ENCODE results near the gene UGT1A9. TPM values are rescaled to one million over a fixed set of nuclear protein-coding genes. Genes with fewer than 3 reads are reported as not detected.

UGT1A9 gene
- polyA plus RNA-seq, 1 of the 3 experiments (the other 2 are of a cell fraction): not detected

GRCh38 chr2:233679196-233679595 lies 7.5 kb downstream of the UGT1A9 start:
- 42% methylated on average over 4 of the region's 4 CpGs for WGBS (ENCODE audit: low lambda C conversion rate)
- Histone ChIP-seq H3K4me2 (no peak overlapping the region), H3F3A (replicated peaks; ENCODE audit: insufficient read depth) (no peaks in the 10 kb centered on the region), H4K20me1 (ENCODE audit: insufficient read depth) (no peaks in the 10 kb centered on the region), H3K4me1 (ENCODE audit: control insufficient read depth in 1 of 2, insufficient read depth in 2 of 2, low read depth in 1 of 2, low read length in 1 of 2) (no peaks in the 10 kb centered on the region), H3K27me3 (ENCODE audit: insufficient read depth) (no peaks in the 10 kb centered on the region), H3K9ac (no peak overlapping the region), H3K27ac (ENCODE audit: low read depth in 2 of 2, low read length in 1 of 2) (no peak overlapping the region), H3K9me3 (no peaks in the 10 kb centered on the region), H2AFZ (ENCODE audit: low read depth) (no peak overlapping the region), H3K4me3 (ENCODE audit: low read depth in 2 of 2, low read length in 1 of 2) (no peak overlapping the region), H3K36me3 (replicated peaks in 1 of 2; ENCODE audit: control insufficient read depth in 1 of 2, insufficient read depth in 2 of 2, low read length in 1 of 2) (no peaks in the 10 kb centered on the region), H3K79me2 (ENCODE audit: insufficient read depth) (no peaks in the 10 kb centered on the region), H3K9me2 (no peaks in the 10 kb centered on the region)
- ChIA-PET POLR2A (no interaction called here), CTCF (no interaction called here)
- DNase-seq: no peak
- no peak for TF ChIP-seq RXRA (IDR thresholded peaks at IDR 0.05; ENCODE audit: borderline replicate concordance, low read depth)
- no peak for TF ChIP-seq MAX (IDR thresholded peaks at IDR 0.05; ENCODE audit: low read depth)
- TF ChIP-seq RCOR1 (IDR thresholded peaks at IDR 0.05; ENCODE audit: low read length): no peak
- no peak for TF ChIP-seq ELF1 (IDR thresholded peaks at IDR 0.05)
- no peak for TF ChIP-seq FOXM1 (IDR thresholded peaks at IDR 0.05; ENCODE audit: low read depth)
- TF ChIP-seq GATA2 (CRISPR knock-in tag; IDR thresholded peaks at IDR 0.05): no peak
- TF ChIP-seq NRF1 (IDR thresholded peaks at IDR 0.05; ENCODE audit: low read depth, low read length): no peak
- no peak for TF ChIP-seq ZBTB33 (IDR thresholded peaks at IDR 0.05; ENCODE audit: borderline replicate concordance, low read depth)
- TF ChIP-seq, protein P1, sequence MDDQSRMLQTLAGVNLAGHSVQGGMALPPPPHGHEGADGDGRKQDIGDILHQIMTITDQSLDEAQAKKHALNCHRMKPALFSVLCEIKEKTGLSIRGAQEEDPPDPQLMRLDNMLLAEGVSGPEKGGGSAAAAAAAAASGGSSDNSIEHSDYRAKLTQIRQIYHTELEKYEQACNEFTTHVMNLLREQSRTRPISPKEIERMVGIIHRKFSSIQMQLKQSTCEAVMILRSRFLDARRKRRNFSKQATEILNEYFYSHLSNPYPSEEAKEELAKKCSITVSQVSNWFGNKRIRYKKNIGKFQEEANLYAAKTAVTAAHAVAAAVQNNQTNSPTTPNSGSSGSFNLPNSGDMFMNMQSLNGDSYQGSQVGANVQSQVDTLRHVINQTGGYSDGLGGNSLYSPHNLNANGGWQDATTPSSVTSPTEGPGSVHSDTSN (IDR thresholded peaks at IDR 0.05): no peak
- TF ChIP-seq GABPA (IDR thresholded peaks at IDR 0.05; ENCODE audit: low read depth): no peak
- no peak for TF ChIP-seq RAD21 (IDR thresholded peaks at IDR 0.05; ENCODE audit: low read length)
- TF ChIP-seq, protein P2, sequence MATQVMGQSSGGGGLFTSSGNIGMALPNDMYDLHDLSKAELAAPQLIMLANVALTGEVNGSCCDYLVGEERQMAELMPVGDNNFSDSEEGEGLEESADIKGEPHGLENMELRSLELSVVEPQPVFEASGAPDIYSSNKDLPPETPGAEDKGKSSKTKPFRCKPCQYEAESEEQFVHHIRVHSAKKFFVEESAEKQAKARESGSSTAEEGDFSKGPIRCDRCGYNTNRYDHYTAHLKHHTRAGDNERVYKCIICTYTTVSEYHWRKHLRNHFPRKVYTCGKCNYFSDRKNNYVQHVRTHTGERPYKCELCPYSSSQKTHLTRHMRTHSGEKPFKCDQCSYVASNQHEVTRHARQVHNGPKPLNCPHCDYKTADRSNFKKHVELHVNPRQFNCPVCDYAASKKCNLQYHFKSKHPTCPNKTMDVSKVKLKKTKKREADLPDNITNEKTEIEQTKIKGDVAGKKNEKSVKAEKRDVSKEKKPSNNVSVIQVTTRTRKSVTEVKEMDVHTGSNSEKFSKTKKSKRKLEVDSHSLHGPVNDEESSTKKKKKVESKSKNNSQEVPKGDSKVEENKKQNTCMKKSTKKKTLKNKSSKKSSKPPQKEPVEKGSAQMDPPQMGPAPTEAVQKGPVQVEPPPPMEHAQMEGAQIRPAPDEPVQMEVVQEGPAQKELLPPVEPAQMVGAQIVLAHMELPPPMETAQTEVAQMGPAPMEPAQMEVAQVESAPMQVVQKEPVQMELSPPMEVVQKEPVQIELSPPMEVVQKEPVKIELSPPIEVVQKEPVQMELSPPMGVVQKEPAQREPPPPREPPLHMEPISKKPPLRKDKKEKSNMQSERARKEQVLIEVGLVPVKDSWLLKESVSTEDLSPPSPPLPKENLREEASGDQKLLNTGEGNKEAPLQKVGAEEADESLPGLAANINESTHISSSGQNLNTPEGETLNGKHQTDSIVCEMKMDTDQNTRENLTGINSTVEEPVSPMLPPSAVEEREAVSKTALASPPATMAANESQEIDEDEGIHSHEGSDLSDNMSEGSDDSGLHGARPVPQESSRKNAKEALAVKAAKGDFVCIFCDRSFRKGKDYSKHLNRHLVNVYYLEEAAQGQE (IDR thresholded peaks at IDR 0.05; ENCODE audit: low read depth, low read length): no peak
- TF ChIP-seq EP300 (IDR thresholded peaks at IDR 0.05; ENCODE audit: borderline replicate concordance in 1 of 2, low read depth in 1 of 2, low read length in 1 of 2): no peak
- no peak for TF ChIP-seq MXI1 (IDR thresholded peaks at IDR 0.05; ENCODE audit: low read depth, low read length)
